HepG2 (cell line): ENCODE results near the gene MYO7A. TPM values are rescaled to one million over a fixed set of nuclear protein-coding genes. Genes with fewer than 3 reads are reported as not detected.

Experiments used
- ATAC-seq: fragments of 200-7000 bp; cut with Tn5 transposase; 3 replicates; pipeline ENCODE4 v1.9.1; 2020; ENCODE audit warnings: mild to moderate bottlenecking, moderate library complexity
- BruUV-seq: library from RNA; stranded (reverse); fragments of 400-500 nt; replicated peaks from 2 replicates; lab custom pipeline; 2021; lab: Mats Ljungman, UMichigan
- CTCF ChIA-PET: fragments of 300-600 bp; formaldehyde crosslinking; extraction: SDS; loops from one replicate; lab custom pipeline; 2021; ENCODE audit warnings: low total read pairs, inconsistent platforms, low intra/inter-chr PET ratio; lab: Yijun Ruan, JAX
- POLR2A ChIA-PET: fragments of 350-600 bp; sonication (Branson Sonifier 250); formaldehyde crosslinking; loops from one replicate; lab custom pipeline; 2020; ENCODE audit warnings: antibody characterized with exemption, inconsistent platforms; lab: Yijun Ruan, JAX
- DNase-seq: peaks from one replicate; pipeline ENCODE4 v3.0.0-alpha.2; 2015; ENCODE audit warnings: low spot score
- FAIRE-seq: peaks from 3 replicates; lab custom pipeline; 2011; peaks lifted over from hg19 to GRCh38; lab: Jason Lieb, UNC
- H2AFZ ChIP-seq: one replicate; pipeline ENCODE4 v1.6.1; 2011; ENCODE audit warnings: low read length, inconsistent platforms
- H3K27ac ChIP-seq: fragments of 300-600 bp; 3 replicates; pipeline ENCODE4 v1.8.0; 2011; ENCODE audit warnings: mixed run types, mild to moderate bottlenecking, mixed read lengths, low read length, inconsistent platforms; ENCODE audit not compliant: insufficient read depth; ENCODE audit errors: extremely low read length
- H3K27me3 ChIP-seq, 2 experiments: fragments of 200-600 bp in 1 of 2; 2 replicates in 1 of 2; 3 replicates in 1 of 2; pipeline versions ENCODE4 v1.6.0 to v1.8.0; 2011; ENCODE audit warnings: low read length in 2 of 2, mild to moderate bottlenecking in 2 of 2, moderate library complexity in 2 of 2, inconsistent platforms in 1 of 2; ENCODE audit not compliant: insufficient read depth in 2 of 2, control insufficient read depth in 1 of 2
- H3K36me3 ChIP-seq, 2 experiments: fragments of 200-600 bp in 1 of 2; replicated peaks in 1 of 2; 2 replicates in 1 of 2; 3 replicates in 1 of 2; pipeline versions ENCODE4 v1.5.1 to v1.8.0; 2011; ENCODE audit warnings: low read length in 2 of 2, inconsistent platforms in 1 of 2; ENCODE audit not compliant: insufficient read depth in 2 of 2, control insufficient read depth in 1 of 2
- H3K4me1 ChIP-seq: 2 replicates; pipeline ENCODE4 v1.5.1; 2012; ENCODE audit warnings: low read length, inconsistent platforms; ENCODE audit not compliant: insufficient read depth
- H3K4me2 ChIP-seq: 2 replicates; pipeline ENCODE4 v1.6.0; 2011; ENCODE audit warnings: low read depth, low read length, inconsistent platforms
- H3K4me3 ChIP-seq, 3 experiments: fragments of 200-600 bp in 1 of 3; sonication (generic), shearing (Covaris generic) in 1 of 3; replicated peaks in 1 of 3; 2 replicates each; pipeline ENCODE4 v1.5.1; 2011 to 2016; ENCODE audit warnings: low read length in 3 of 3, inconsistent platforms in 2 of 3, low read depth in 2 of 3, mild to moderate bottlenecking in 2 of 3, control low read depth in 1 of 3, mixed read lengths in 1 of 3; ENCODE audit not compliant: insufficient read depth in 1 of 3
- H3K79me2 ChIP-seq: one replicate; pipeline ENCODE4 v1.6.1; 2011; ENCODE audit warnings: low read length, inconsistent platforms; ENCODE audit not compliant: insufficient read depth
- H3K9ac ChIP-seq: 2 replicates; pipeline ENCODE4 v1.6.0; 2011; ENCODE audit warnings: mild to moderate bottlenecking, low read depth, low read length, inconsistent platforms; ENCODE audit not compliant: insufficient read depth
- H3K9me3 ChIP-seq: 2 replicates; pipeline ENCODE4 v1.5.1; 2012; ENCODE audit warnings: mild to moderate bottlenecking, low read length
- H4K20me1 ChIP-seq: 2 replicates; pipeline ENCODE4 v1.6.0; 2011; ENCODE audit warnings: inconsistent platforms, mild to moderate bottlenecking, low read length, moderate library complexity; ENCODE audit not compliant: insufficient read depth
- CCDC6 ChIP-seq: sonication (generic); formaldehyde crosslinking; IDR thresholded peaks from 2 replicates; pipeline ENCODE4 v1.8.1; 2022; ENCODE audit warnings: mild to moderate bottlenecking, missing genetic modification reagents, moderate library complexity
- CTCF ChIP-seq: sonication (generic); formaldehyde crosslinking; IDR thresholded peaks from 2 replicates; pipeline ENCODE4 v1.5.0; 2020; ENCODE audit warnings: mild to moderate bottlenecking, missing genetic modification reagents, moderate library complexity
- STAG1 ChIP-seq: sonication (generic); formaldehyde crosslinking; IDR thresholded peaks from 2 replicates; pipeline ENCODE4 v1.4.0; 2020; ENCODE audit warnings: missing genetic modification reagents
- ZNF451 ChIP-seq: sonication (generic); formaldehyde crosslinking; IDR thresholded peaks from 2 replicates; pipeline ENCODE4 v1.5.0; 2020; ENCODE audit warnings: mild to moderate bottlenecking, missing genetic modification reagents
- ZNF768 ChIP-seq: sonication (generic); formaldehyde crosslinking; IDR thresholded peaks from 2 replicates; pipeline ENCODE4 v1.4.0; 2020; ENCODE audit warnings: missing genetic modification reagents
- WGBS: methylation state at CpG from one replicate; pipeline ENCODE4 v1.1.6; 2017; ENCODE audit warnings: low lambda C conversion rate; 5-methylcytosine and 5-hydroxymethylcytosine counted together
- in situ Hi-C: cut with HindIII; loops from 2 replicates; pipeline ENCODE4 v1.10.0; 2017; ENCODE audit warnings: low pct_unique_long_range_greater_than_20kb; ENCODE audit not compliant: extremely low pct_ligation_motif_present
- intact Hi-C: fragments of 100-400 bp; cut with micrococcal nuclease; formaldehyde crosslinking; loops from one replicate; pipeline ENCODE4 v1.10.0; 2022; ENCODE audit not compliant: unreplicated experiment
- polyA plus RNA-seq, 8 experiments: library from polyadenylated mRNA; depleted of rRNA in 3 of 8; stranded (reverse) in 7 of 8; unstranded in 1 of 8; fragments of >200 nt; fragmentation: Illumina TruSeq in 4 of 8; extraction: Trizol in 4 of 8; gene quantifications; 2 replicates each; pipeline versions ENCODE4 v1.2.1 to v1.2.3, GENCODE V29; 2011 to 2016; ENCODE audit warnings: low read depth in 4 of 8, missing spikeins in 1 of 8, mixed read lengths in 1 of 8; ENCODE audit not compliant: insufficient read depth in 1 of 8
- total RNA-seq, 5 experiments: library from RNA; depleted of rRNA; stranded (reverse); fragments of >200 nt; fragmentation: Illumina TruSeq; extraction: Trizol; gene quantifications; 2 replicates each; pipeline ENCODE4 v1.2.3, GENCODE V29; 2016; ENCODE audit warnings: low read depth in 1 of 5

The MYO7A gene
- total and polyA plus RNA-seq, 2 of the 13 experiments (the other 11 are each of a cell fraction or from before 2014, with no cell fraction given) = 7.5 to 10.0 TPM

GRCh38 chr11:77093987-77094840 lies 33.8 kb upstream of the MYO7A start:
- Histone ChIP-seq H3K9ac (no peak overlapping the region), H3K4me3 (no peak overlapping the region), H4K20me1 (no peaks in the 10 kb centered on the region), H3K9me3 (no peaks in the 10 kb centered on the region), H3K4me1 (peaks cover 27% of the 10 kb centered on the region)
- WGBS = 91% methylated on average over 5 of the region's 6 CpGs
- peak; percentile 53 for TF ChIP-seq ZNF768
- TF ChIP-seq CCDC6 (CRISPR knock-in tag) = no peak
- TF ChIP-seq, all 625 proteins: peak for 1
- FAIRE-seq = no peak
- in situ Hi-C loops = loop anchor here (5.0 kb wide), 2 partner anchors 47 to 177 kb away; no protein-coding TSS in a partner anchor
- no peaks in the 10 kb centered on the region for H3K79me2 ChIP-seq
- intact Hi-C loops = loop anchor here (10.0 kb wide), 1 partner anchor 289 kb away; no protein-coding TSS in a partner anchor
- DNase-seq = no peak
- H3K4me2 ChIP-seq = no peak overlapping the region
- no peaks in the 10 kb centered on the region for H3K36me3 ChIP-seq
- no peak overlapping the region for H2AFZ ChIP-seq
- no peak for ATAC-seq
- BruUV-seq = no TSS peak
- H3K27ac ChIP-seq = no peak overlapping the region
- ChIA-PET POLR2A (interaction anchor here (2.2 kb wide), 1 partner anchor 29 kb away, joined by 16 read pairs; the partner anchor contains the start of gene CAPN5), CTCF (no interaction called here)
- H3K27me3 ChIP-seq = no peaks in the 10 kb centered on the region

- POLR2A ChIA-PET = interaction anchor here (0.8 to 2.2 kb wide), 5 partner anchors 8 to 36 kb away, joined by 3 to 16 read pairs (median 9); partner anchors contain the start of gene CAPN5
- Histone ChIP-seq H3K9ac (peak overlapping the region; percentile 61; the same call in 1 of the 2 replicates), H3K27ac (peak overlapping the region; percentile 74), H3K27me3 (no peaks in the 10 kb centered on the region), H4K20me1 (no peaks in the 10 kb centered on the region), H3K36me3 (no peaks in the 10 kb centered on the region), H3K79me2 (no peaks in the 10 kb centered on the region), H3K4me2 (peak overlapping the region; percentile 73; the same call in 1 of the 2 replicates), H2AFZ (no peak overlapping the region), H3K9me3 (no peaks in the 10 kb centered on the region), H3K4me3 (no peak overlapping the region), H3K4me1 (peaks cover 27% of the 10 kb centered on the region)
- TF ChIP-seq STAG1 (CRISPR knock-in tag) (peak; percentile 26; the same call in 1 of the 2 replicates), ZNF451 (CRISPR knock-in tag) (no peak), CTCF (CRISPR knock-in tag) (0 out of 2 replicates have a peak, but pooled peaks have one; percentile 12)
- WGBS = no CpG with 5 or more reads among the region's 7 CpGs
- DNase-seq = no peak
- no TSS peak for BruUV-seq
- FAIRE-seq = no peak
- CTCF ChIA-PET = no interaction called here
- intact Hi-C loops = loop anchor here (10.0 kb wide), 1 partner anchor 290 kb away; no protein-coding TSS in a partner anchor
- ATAC-seq = no peak
- in situ Hi-C loops = loop anchor here (5.0 kb wide), 2 partner anchors 48 to 178 kb away; no protein-coding TSS in a partner anchor
Observed at GRCh38 chr11:77094841-77095365, 33.1 kb upstream of the MYO7A start.
